Activated naive CD8-positive, alpha-beta T cell treated with anti-CD3 and anti-CD28 coated beads, Interleukin-2, amount 10 ng/mL, durations not matched to agents 7 days and 5 days (primary cell): ENCODE results near the gene INTU. TPM values are rescaled to one million over a fixed set of nuclear protein-coding genes. Genes with fewer than 3 reads are reported as not detected.

Source experiments
- total RNA-seq, 2 experiments: library from RNA; stranded (reverse); gene quantifications; one replicate each; pipeline ENCODE4 v1.2.3, GENCODE V29; 2021

INTU gene
- total RNA-seq, 2 experiments from 2014 or later: 0.06 to 0.17 TPM

Other genes with a start within 250 kb of the INTU start
- not detected for gene SLC25A31, start 97.4 kb downstream of the INTU start, total RNA-seq
- gene HSPA4L, start 149.4 kb downstream of the INTU start, total RNA-seq: under 1 TPM; 0.06 to 0.28 TPM
- gene PLK4, start 247.9 kb downstream of the INTU start, total RNA-seq: 10 to 100 TPM; 35.5 to 39.4 TPM